ENCODE results near the gene RELB. TPM values are rescaled to one million over a fixed set of nuclear protein-coding genes. Genes with fewer than 3 reads are reported as not detected.

RELB gene
- total RNA-seq, 4 donors from 2014 or later = 5.8 to 26.5 (median 13.5) TPM

DNA sequence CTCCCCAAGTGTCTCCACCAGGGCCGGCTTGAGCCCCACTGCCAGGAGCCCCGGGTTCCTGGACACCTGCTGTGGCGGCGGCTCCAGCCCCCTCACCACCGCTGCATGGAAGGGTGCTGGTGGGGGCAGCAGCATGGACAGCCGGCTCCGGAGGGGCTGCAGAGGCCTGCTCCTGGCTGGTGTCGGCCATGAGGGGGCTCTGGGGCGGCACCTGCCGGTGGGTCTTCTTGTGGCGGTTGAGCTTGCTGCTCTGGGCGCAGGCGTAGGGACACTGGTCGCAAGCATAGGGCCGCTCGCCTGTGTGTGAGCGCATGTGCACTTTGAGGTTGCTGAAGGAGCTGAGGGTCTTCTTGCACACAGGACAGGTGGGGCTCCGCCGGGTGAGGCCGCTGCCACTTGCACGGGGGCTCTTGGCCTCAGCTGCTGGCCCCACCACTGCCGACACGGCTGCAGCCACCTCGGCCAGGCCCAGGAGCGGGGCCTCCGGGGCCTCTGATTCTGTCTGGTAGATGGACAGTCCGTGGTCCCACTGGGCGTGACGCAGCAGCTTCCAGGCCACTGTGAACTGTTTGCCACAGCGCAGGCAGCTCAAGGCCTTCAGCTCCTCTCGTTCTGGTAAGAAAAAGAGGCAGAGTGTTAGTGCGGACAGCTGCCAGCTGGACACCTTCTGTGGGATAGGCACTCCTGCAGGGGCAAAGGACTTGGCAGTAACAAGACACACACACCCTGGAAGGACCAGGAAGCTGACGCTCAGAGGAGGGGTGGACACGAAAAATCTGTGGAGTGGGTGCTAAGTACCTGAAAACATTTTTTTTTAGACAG lies 70.9 kb downstream of the RELB start:
- no peak for DNase-seq (ENCODE audit: low spot score)
- TF ChIP-seq, protein P1, sequence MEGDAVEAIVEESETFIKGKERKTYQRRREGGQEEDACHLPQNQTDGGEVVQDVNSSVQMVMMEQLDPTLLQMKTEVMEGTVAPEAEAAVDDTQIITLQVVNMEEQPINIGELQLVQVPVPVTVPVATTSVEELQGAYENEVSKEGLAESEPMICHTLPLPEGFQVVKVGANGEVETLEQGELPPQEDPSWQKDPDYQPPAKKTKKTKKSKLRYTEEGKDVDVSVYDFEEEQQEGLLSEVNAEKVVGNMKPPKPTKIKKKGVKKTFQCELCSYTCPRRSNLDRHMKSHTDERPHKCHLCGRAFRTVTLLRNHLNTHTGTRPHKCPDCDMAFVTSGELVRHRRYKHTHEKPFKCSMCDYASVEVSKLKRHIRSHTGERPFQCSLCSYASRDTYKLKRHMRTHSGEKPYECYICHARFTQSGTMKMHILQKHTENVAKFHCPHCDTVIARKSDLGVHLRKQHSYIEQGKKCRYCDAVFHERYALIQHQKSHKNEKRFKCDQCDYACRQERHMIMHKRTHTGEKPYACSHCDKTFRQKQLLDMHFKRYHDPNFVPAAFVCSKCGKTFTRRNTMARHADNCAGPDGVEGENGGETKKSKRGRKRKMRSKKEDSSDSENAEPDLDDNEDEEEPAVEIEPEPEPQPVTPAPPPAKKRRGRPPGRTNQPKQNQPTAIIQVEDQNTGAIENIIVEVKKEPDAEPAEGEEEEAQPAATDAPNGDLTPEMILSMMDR (IDR thresholded peaks at IDR 0.05) = no peak
- no peak for ATAC-seq (ENCODE audit: low FRiP score)

DNA sequence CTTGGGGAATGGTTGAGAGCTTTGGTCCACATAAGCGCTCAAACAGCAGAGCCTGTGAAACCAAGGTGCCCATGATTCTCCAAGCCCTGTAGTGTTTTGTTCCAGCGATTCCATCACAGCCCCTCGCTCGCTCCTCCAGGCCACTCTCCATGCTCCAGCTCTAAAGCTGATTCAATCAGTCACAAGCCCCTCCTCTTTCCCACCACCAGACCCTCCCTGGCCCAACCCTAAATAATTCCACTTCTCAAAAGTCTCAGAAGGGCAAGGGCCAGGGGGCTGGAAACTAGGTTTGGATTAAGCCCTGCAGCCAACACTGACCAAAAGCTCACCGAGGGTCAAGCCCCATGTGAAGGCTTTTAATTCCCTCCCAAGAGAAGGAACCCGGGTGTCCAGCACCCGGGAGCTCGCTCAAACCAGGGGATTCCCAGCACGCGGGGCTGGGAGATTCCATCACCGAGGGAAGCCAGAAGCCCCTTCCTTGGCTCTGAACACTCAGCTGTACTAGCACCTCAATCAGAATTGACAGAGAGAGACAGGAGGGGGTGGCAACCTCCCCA lies 73.6 kb downstream of the RELB start:
- ATAC-seq (ENCODE audit: low FRiP score) (no peak), DNase-seq (ENCODE audit: low spot score) (no peak)
- TF ChIP-seq, protein P1 (IDR thresholded peaks at IDR 0.05) = no peak

- TF ChIP-seq, protein P1 (IDR thresholded peaks at IDR 0.05) = no peak
- peak; percentile 25 for ATAC-seq (ENCODE audit: low FRiP score)
- no peak for DNase-seq (ENCODE audit: low spot score)
Measured at GRCh38 chr19:45075301-45076028, 74.2 kb downstream of the RELB start.

GRCh38 chr19:45076029-45076850 lies 75.0 kb downstream of the RELB start, which contains the start of gene ZNF296:
Gene ZNF296 (minus strand): TSS chr19:45076478. CDS start chr19:45076373, 105 bp downstream.
- DNase-seq (ENCODE audit: low spot score) (no peak), ATAC-seq (ENCODE audit: low FRiP score) (peak; percentile 54)
- TF ChIP-seq, protein P1 (IDR thresholded peaks at IDR 0.05) = no peak

DNA sequence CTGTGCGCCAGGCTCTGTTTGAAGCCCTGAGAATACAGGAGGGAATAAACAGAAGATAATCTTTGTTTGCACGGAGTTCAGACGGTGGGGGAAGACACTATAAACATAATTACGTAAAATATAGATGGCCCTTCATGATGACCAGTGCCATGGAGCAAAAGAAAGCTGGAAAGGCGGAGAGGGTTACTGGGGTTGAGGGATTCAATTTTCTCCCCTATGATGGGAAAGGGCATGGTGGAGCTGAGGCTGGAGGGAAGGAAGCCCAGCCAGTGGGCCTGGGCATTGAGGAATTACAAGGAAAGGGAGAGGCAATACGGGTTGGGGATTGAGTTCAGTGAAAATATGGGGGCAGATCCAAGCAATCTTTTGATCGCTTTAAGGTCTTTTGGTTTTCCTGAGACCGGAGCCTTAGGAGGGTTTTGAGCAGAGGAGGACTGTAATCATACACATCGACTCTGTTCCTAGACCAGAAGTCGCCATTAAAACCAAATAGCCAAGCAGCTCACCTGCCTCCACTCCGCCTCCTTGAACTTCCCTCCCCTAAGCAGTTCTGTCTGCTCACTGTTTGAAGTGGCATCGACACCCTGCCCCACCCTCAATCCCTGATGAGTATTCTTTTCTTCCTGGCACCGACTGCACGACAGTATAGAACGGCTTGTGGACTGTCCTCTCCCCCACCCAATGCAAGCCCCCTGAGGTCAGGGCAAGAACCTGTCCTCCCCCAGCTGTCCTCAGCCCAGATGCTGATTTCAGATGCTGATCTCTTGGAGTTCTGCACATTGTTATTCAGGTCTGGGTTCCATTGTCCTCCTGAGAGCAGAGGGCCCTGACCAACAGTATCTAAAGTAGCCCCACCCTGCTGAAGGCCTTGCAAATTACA lies 75.8 kb downstream of the RELB start:
- TF ChIP-seq, protein P1 (IDR thresholded peaks at IDR 0.05) = no peak
- ATAC-seq (ENCODE audit: low FRiP score) (no peak), DNase-seq (ENCODE audit: low spot score) (no peak)

All from omental fat pad (tissue), 4 donors.